GM19438 (cell line): Measurements from ENCODE around the gene MPPED2.

Experiments
- ATAC-seq: cut with Tn5 transposase; IDR thresholded peaks from one replicate; pipeline ENCODE4 v1.9.1; 2021; ENCODE audit warnings: low read depth; ENCODE audit not compliant: unreplicated experiment

The MPPED2 gene

DNA sequence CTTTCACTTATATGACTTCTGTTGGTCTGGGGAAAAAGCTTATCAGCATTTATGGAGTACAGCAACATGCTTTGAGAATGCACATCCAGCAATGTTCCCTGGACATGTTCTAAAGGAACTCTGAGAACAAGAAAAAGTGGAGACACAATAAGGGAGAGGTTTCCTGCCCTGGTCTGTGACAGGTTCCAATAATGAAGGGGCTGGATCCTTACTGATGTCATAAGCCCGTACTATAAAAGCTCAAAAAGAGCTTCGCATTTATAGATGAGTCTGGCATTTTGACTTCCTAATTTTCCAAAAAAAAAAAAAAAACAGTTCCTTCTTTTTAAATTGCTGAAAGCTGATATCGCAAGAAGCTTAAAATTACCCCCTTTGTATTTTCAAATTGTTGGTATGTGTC, 129.1 kb downstream of the MPPED2 start:
- no peak for ATAC-seq

DNA sequence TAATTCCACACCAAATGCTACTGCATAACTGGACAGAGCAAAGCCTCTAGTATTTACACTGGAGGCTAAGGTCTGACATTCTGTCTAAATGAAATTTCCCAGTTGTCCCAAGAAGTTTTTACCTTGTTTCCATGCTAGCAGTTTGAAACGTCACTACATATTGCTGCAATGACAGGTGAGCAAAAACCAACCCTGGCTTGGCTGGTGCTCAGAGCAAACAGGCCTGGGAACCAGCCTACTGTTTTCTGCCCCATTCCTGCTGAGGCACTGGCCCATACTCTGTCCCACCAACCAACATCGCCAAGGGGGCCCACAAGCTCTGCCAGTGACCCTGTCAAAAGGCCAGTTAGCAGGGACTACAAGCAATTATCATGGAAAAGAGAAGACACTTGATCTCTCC, 131.1 kb downstream of the MPPED2 start:
- ATAC-seq, result no peak

DNA sequence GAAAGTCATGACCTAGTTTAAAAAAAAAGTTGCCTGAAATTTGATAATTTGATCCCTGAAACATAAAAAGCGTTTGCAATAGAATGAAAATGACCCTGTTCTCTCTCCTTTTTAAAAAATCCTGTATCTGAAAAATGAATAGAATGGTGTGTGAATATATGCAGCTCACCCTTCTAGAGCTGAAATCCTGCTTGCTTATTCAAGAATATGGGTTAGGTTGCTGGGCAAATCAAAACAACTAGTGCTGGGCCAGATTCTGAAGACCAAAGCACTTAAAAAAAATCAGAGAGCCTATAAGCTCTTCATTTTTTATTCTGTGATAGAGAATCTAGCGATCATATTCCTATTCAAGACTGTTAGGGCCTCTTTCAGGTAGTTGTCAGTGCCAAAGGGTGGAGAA, 131.6 kb downstream of the MPPED2 start:
- no peak for ATAC-seq

DNA sequence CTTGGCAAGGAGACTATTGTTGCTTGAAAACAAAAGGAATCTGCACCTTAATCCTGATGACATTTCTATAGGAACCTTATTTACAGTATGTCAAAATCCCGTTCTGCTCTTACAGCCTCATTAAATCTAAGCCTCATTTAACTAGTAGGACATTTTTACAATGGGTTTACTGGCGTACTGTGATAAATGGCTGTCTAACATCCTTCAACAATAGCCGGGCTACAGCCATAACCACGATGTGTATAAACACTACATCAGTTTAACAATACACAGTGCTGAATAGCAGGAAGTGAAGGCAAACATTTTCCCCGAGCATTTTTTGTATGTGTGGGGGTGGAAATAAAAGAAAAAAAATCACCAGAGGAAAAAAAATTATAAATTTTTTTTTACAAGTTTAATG, 132.0 kb downstream of the MPPED2 start:
- no peak for ATAC-seq

DNA sequence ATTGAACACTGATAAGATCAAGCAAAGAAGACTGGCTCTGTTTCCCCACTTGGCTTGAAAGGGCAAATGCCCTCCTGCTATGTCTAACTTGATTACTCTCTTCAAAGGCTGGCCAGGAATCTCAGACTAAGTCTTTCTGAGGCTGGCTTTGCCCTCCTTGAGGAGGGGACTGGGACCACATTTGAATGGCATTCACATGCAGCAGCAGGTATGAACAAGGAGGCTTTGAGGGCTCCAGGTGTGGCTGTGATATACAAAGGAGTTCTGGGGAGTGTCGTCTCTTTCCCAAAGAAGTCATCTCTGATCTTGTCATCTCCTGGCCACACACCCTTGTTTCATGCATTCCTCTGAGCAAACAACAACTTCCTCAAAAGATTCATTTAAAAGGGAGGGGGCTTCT, 132.4 kb downstream of the MPPED2 start:
- no peak for ATAC-seq

DNA sequence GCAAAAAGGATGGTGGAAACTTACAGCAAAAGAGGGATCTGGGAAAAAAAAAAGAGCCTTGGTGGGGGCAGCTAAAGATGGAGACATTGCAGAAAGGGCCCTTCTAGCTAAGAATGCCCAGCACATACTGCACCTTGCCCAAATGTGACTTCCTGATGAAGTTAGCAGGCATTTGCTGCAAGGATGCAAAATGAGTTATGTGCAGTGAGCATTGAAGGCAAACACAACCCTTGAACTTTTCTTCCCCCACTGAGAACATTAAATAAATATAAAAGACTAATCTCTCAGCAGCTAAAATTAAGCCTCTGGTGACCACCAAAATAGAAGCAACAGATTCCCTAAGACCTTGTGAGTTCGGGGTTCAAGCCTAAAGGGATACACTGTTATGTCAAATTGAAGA, 133.3 kb downstream of the MPPED2 start:
- ATAC-seq, result no peak

DNA sequence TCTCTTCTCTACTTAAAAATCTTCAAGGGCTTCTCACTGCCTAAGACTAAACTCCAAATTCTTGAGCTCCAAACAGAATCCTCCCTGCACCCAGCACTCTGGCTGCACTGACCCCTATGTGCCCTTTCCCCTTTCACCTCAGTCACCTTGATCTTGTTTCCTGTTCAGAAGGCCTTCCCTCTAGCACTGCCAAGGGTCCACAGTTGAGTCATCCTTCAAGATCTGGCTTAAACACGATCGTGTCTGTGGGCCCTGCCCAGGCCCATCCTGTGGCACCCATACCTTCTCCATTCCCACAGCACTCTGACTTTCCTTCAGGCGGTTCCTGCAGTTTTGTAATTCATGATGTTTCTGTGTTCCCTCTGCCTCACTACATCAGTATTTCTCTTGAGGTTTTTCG, 134.0 kb downstream of the MPPED2 start:
- ATAC-seq, result no peak

DNA sequence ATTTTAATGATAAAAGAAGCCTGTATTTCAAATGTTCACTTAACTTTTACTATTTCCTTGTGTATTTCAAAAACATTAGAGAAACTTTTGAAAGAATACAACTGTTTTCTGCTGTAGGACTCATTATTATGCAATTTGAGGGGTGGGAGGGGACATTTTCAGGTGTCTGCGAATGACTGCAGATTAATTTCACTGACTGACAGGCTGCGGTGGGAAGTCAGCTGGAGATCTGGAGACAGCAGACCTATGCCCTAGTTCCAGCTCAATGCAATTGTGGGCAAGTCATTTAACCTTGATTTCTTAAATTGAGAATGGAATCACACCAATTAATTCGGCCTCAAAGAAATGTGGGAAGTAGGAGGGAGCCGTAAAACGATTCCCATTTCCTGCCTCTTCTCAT, 134.5 kb downstream of the MPPED2 start:
- ATAC-seq, result no peak

DNA sequence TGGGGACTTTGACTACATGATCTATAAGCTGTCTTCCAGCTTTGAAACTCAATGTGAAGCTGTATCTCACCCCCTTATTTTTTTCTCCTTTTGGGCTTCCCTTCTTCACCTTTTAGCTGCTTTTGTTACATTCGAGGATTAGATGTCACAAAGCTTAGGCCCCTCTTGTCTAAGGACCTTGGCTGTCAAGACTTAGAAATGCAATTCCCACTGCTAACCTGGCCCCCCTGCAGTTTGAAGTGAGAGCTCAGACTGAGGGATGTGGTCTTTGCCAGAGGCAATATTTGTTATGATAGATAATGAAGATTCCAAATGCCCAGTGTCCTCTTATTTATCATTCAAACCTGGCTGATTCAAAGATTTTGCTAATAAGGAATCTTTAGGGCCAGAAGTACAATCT, 135.0 kb downstream of the MPPED2 start:
- no peak for ATAC-seq

DNA sequence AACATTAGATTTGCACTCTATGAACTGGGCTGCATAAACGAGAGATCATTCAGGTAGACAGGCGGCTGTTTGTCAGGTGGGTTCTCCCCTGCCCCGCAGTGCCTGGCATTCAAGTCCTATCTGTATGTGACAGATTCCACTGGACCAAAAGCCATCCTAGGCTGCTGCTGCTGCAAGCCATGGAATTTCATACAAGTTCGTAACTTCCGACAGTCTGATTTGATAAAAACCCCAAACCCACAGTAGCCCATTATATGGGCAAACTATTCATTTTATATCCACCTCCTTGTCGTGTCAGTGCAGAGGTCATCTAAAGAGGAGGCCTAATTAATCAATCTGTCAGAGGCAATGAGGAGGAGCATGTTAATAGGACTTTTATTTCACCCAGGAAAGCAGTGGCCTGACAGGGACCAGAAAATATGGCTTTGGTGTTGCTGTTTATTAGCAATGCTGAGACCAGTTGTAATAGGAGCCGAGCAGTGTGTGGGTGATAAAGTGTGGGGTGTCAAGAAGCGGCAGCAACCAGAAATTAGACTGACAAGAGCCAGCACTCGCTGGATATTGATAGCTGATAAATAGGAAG, 139.0 kb downstream of the MPPED2 start:
- no peak for ATAC-seq

DNA sequence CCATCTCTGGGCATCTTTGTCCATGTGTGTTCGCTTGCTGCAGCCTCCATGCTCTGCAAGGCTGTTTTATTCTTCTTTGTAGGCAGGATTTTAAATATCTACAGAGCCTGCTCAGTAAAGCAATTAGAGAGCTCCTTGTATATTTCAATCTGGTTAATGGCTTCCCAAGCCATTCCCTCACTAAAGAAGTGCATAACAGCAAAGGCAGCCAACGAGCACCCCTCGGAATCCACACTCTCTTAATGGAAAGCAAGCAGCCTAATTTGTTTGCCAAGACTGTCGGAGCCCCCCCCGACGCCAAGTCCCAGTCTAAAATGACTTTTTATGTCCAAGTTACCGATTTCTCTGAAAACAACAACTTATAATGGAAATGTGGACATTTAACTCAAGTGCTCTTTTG, 139.6 kb downstream of the MPPED2 start:
- no peak for ATAC-seq

DNA sequence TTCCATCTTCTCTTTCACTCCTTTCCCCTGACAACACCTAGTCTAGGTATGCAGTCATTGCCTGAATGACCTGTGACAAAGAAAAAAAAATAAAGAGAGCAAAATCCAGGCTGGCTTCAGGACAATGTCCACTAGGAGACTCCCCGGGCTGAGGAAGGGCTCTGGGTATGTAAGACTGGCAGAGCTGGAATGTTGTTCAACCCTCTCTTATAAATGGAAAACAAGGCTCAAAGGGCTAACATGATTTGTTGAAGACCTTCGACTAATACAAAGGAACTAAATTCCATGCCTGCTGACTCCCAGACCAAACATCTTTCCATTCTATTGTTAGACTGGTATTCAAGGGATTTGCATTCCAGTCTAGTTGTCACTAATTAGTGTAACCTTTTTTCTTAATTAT, 141.1 kb downstream of the MPPED2 start:
- ATAC-seq, result no peak

DNA sequence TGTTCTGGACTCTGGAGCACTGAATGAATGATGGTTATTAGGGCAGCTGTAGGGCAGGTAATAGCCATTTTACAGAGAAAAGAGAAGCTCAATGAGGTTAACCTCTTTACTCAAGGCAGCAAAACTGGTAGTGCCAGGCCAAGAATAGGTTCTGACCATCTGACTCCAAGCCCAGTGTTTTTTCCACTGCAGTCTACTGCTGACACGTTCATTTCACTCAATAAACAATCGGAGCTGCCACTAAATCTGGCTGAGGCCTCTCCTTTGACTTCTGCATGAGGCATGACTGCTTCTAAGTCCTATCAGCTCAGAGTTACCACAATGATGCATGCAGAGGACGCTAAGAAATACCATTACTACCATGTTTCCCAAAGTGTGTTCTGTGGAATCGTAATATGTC, 145.6 kb downstream of the MPPED2 start:
- ATAC-seq, result no peak

DNA sequence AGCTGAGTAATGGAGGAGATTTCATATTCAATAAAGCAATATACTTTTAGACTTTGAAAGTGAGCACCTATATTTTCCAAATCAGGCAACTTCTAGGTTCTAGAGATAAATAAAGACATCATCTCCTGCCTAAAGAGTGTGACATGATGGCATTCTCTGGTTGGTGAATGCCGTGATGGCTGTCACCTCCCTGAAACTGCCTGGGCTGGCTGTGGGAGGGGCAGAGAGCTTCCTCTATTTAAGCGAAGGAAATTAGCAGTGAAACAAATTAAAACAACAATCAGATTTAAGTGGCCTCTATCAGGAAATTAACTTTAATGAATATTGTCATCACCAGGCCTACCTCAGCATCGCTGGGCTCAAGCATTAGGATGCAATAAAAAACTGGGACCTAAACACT, 149.4 kb downstream of the MPPED2 start:
- ATAC-seq, result no peak

DNA sequence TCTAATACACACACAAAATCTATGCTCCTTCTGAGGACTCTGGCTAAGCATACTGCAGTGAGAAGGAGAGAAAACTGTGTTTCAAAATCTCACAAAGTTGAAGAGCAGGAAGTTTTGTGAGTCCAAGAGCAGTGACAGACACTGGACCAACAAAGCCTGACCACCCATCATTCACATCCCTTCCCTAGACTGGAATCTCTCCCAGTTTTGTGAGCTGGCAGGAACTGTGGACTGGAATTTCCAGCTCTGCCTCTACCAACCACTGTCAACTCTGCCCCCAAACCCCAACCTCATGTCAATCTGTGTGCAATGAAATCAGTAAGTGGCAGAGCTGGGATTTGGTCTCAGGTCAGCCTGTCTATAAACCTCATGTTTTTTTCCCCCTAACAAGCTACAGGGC, 150.7 kb downstream of the MPPED2 start:
- no peak for ATAC-seq

DNA sequence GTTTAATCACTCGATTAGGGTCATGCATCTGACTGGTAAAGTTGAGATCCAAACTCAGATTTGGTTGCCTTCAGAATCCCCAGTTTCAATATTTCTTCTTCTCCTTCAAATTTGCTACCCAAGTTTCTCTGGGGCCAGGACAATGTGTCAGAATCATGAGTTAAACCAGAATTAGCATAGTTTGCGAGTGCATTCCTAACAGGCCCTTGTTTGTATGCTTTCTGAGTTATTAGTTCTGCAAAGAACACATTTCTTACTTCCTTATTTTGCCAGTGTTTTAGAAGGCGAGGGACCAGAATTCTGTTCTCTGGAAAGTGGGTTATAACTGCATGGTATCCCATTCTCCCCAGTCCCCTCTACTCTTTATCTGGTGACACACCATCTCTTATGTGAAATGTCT, 151.3 kb downstream of the MPPED2 start:
- ATAC-seq, result no peak

DNA sequence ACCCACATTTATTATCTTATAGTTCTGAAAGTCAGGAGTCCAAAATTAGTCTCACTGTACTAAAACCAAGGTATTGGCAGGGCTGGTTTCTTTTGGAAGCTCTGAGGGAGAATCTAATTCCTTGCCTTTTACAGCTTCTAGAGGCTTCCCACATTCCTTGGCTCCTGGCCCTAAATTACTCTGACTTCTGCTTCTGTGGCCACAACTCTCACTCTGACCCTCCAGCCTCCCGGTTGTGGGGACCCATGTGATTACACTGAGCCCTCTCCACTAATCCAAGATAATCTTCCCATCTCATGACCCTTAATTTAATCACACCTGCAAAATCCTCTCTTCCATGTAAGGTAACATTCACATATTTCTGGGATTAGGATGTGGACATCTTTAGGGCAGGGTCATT, 152.3 kb downstream of the MPPED2 start:
- no peak for ATAC-seq

DNA sequence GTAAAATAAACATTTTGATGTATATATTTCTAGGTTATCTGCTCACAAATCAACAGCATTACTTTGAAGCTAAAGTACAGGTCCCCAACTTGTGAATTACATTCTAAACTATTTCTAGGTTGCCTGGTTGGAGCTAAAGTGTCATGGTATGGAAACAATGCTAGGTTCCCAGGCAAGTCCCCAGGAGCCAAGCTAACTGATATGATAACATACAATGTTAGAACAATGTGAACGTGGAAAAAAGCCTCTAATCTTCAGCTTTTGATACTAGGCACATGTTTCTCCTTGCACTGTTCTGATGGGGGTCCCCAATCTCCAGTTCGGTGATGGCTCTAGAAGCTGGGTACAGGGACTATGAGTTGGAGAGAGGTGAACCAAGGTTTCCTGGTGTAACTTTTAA, 153.4 kb downstream of the MPPED2 start:
- no peak for ATAC-seq

DNA sequence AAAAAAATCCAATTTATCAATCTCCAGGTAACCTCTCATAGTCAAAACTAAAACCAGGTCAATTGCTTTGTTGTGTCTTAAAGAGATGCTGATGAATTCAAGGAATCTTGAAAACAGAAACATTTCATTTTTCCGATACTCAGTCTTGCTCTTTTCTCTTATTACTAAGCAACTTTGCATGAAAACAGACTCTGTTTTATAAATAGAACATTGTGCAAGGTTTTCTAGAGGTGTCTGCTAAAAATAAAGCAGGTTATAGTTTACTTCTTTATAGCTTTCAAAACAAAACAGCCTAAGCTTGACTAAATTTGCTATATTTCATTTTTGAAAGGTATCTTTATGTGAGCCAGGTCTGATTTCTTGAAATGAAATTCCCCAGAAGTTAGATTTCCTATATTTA, 154.0 kb downstream of the MPPED2 start:
- ATAC-seq, result no peak

DNA sequence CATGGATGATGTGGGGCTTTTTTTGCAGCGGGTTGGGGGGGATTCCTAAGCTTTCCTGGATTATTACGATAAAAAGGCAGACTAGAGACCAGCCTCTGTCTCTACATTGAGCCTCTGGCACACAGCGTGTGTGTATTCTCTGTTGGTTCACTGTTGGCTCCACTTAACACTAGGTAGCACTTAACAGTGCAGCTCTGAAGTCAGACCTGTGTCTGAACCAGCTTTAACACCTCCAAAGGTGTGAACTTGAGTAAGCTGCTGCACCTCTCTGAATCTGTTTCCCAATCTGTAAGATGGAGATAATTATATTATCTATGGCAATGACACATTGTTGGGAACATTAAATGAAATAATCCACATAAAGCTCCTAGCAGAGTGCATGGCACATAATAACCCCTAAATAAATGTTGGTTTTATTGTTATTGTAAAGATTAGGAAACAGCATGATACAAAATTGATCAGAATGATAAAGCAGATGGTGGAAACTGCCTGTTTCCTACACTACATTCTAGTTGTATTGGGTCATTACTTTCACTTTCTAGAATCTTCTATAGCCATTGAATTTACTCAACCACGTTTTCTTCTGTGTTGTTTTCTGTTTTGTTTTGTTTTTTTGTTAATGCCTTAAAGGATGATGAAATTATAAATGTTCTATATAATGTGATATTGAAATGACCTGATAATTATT, 154.9 kb downstream of the MPPED2 start:
- no peak for ATAC-seq

DNA sequence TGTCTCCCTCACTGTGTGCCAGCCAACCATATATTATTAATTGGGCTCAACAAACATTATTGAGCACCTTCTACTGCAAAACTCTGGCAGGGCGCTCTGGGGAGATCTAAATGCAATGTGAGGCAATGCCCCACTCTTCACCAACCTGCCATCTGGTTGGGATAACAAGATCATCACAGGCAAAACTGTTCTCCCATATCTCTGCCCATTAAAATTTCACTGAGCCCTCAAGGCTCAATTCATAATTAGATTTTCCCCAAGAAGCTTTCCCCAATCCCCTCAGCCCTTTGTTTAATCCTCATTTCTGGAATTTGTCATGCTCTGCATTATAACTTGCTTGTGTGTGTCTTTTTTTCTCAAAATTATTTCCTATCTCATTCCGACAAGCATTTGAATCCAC, 156.6 kb downstream of the MPPED2 start:
- ATAC-seq, result no peak

DNA sequence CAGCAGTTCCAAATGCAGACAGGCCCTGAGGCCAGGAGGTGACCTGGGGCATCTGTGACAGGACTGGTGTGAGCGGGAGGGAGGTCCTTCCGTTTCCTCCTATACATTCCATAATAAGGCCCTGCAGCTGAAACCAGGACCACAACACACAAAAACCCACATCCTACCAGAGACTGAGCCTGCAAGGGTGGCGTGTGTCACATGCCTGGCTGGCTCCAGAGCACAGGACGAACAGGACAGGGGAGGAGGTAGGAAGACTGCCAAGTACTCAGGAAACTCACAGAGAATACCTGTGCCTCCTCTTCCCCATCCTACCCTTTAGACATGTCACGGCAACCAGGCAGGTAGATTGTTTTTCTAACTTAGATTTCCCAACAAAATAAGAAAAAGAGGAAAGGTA, 159.4 kb downstream of the MPPED2 start:
- ATAC-seq, result no peak

DNA sequence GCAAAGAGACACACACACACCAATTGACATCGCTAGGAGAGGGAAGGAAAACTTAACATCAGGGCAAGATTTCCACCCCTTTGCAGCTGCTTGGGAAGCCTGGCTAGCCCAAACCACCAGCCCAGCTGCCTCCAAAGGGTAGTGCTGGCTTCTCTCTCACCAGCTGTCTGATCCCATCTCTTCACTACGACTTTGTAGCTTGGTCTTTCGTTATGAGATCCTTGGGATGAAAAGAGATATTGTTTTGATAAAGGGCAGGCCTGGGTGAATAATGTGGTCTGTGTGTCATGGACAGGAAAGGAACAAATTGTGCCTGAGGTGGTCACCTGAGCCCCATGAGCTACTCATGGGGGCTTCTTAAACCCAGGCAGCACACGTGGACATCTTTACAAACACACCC, 161.3 kb downstream of the MPPED2 start:
- ATAC-seq, result no peak
